Bone marrow (tissue), 2 donors: ENCODE data around the gene EIF4ENIF1.
"Not testable (repeated sequence)": the region's sequence is repeated elsewhere in the genome, so short reads cannot be mapped to it uniquely, and the experiment has no call there.

ENCODE experiments used
- DNase-seq, 2 donors: peaks; one replicate each; lab custom pipeline; 2025; lab: John Stamatoyannopoulos, UW

EIF4ENIF1 gene

GRCh38 chr22:31493355-31493754, 3.7 kb upstream of the EIF4ENIF1 start:
- not testable (repeated sequence) for DNase-seq

DNA sequence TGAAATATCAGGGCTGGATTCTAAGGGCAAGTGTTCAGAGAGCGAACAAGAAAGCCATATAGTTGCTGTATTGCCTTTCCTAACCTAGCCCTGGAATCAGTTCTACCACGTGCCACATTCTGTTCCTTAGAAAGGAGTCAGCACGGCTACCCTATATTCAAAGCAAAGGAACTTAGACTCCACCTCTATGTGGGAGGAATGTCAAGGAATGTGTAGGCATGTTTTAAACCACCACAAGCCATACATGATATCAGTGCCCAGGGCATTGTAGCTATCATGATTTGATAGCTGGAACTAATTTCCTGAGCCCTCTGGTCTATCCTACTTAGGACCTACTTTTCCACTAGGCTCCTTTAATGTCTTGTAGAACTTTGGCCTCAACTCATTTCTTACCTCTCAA, 2.5 kb upstream of the EIF4ENIF1 start:
- no peak for DNase-seq

DNA sequence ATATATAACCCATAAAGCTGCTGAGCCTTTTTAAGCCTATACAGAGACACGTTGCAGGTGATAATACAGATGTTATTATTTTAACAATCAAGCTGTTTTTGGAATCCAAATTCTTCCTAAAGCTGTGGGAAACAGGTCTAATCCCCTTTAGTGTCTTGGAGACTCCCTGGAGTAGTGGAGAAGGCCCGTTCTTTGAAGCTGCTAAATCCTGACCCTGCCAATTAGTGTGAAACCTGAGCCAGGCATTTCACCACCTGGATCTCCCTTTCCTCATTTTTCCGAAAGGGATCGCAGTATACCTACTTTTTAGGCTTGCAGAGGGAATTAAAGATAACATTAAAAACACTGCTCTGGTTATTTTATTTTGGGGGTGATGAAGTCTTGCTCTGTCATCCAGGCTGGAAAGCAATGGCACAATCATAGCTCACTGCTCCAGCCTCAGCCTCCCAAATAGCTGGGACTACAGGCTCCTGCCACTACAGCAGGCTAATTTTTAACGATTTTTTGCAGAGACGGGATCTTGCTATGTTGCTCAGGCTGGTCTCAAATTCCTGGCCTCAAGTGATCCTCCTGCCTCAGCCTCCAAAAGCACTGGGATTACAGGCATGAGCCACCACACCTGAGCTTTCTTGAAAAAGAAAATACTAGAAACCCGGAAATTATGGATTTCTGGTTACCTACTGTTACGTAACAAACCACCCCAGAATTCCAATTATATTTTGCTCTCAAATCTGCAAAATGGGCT, 1.7 kb upstream of the EIF4ENIF1 start:
- DNase-seq, result no peak

DNA sequence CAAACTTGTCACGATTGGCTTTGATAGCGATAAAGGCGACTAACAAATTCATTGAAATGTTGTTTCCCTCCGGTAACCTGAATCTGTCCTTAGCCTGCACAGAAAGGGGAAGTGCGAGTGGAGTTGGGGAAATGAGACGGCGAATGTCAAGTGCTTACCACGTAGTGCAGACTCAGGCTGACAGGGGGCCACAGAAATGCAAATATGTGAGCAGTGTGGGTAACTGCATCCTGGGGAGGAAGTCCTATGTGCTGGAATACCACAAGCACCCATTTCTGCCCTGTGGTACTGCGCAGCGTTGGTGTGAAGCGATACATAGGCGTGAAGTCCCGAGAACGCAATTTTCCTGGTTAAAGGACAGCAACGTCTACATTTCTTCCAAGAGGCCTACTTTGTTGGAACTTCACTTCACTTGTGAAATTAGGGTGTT, 869 bp upstream of the EIF4ENIF1 start:
- peak; percentile 47 to 87 for DNase-seq

DNA sequence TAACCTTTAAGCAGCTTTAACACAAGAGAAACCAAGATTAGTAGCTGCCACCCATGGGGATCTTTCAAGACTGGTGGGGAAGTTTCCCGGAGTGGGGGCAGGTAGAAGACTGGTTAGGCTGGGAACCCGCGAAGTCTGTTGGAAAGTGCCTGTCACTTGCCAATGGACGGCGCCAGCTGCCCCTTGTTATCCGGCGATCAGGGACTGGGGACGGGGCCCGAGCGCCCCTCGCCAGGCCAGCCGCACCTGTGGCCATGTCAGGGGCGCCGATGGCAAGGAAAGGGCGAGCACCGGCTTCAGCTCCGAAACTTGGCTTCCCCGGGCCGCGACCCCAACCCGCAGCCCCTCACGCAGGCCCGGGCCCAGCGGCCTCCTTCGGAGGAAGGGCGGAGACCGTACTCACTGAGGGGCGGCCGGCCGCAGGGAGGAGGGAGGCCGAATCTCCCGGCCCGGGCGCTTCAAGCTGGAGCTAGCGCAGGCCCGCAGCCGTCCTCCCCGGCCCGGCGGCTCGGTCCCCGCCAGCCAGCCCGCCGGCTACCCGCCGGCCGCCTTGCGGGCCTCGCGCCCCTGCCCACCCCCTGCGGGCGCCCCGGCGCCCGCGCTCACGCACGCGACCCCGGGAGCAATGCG, 539 bp downstream of the EIF4ENIF1 start:
- DNase-seq, result peak in 1 of 2 donors; percentile 33

GRCh38 chr22:31488346-31488883, 1.2 kb downstream of the EIF4ENIF1 start:
- DNase-seq, result no peak

GRCh38 chr22:31486951-31487350, 2.7 kb downstream of the EIF4ENIF1 start:
- DNase-seq, result no peak

DNA sequence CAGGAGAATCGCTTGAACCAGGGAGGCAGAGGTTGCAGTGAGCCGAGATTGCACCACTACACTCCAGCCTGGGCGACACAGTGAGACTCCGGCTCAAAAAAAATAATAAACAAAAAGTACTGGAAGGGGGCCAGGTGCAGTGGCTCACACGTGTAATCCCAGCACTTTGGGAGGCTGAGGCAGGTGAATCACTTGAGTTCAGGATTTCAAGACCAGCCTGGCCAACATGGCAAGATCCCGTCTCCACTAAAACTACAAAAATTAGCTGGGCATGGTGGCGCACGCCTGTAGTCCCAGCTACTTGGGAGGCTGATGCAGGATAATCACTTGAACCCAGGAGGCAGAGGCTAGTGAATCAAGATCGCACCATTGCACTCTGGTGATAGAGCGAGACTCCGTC, 3.3 kb downstream of the EIF4ENIF1 start:
- not testable (repeated sequence) for DNase-seq

GRCh38 chr22:31482470-31482869, 7.2 kb downstream of the EIF4ENIF1 start:
- not testable (repeated sequence) for DNase-seq

DNA sequence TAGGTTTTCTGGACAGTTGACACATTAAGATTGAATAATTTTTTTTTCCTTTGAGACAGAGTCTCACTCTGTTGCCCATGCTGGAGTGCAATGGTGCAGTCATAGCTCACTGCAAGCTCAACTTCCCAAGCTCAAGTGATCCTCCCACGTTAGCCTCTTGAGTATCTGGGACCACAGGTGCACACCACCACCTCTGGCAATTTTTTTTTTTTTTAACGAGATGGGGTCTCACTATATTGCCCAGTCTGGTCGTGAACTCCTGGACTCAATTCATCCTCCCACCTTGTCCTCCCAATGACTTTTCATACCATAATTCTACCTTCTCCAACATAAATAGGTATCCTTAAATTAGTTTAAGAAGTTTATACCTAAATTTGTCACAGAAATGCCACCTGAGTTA, 8.5 kb downstream of the EIF4ENIF1 start:
- no peak for DNase-seq

DNA sequence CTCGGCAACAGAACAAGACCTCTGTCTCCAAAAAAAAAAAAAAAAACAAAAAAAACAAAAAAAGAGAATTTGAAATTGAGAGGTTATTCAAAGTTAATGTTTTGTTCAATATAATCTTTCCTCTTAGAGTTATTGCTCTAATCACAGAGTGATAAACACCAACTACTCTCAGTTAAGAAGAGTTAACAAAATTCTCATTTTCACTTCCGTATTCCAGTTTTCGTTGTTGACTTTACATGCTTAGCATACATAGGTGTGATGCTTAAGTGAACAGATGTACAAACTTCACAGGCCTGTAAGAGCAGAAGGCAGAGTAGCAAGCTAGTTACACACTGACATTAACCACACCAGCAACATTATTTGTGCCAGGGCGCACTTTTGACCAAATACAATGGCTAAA, 12.3 kb downstream of the EIF4ENIF1 start:
- no peak for DNase-seq

DNA sequence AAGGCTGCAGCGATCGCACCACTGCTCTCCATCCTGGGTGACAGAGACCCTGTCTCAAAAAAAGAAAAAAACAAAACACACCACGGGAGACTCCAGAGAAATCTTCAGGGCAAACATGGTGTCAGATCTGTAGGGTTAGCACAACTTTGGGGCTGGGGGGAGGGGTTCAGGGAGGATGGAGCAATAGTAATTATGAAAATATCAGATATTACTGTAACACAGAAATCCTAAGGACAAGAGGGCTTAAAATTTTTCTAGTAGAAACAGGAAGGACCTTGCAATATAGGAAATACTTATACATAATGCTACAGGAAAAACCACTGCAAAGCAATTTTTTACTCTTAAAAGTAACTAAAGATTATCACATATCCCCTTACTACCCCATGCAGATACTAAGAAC, 13.8 kb downstream of the EIF4ENIF1 start:
- DNase-seq, result no peak

- no peak for DNase-seq
Measured at GRCh38 chr22:31474743-31475142, 14.9 kb downstream of the EIF4ENIF1 start.

DNA sequence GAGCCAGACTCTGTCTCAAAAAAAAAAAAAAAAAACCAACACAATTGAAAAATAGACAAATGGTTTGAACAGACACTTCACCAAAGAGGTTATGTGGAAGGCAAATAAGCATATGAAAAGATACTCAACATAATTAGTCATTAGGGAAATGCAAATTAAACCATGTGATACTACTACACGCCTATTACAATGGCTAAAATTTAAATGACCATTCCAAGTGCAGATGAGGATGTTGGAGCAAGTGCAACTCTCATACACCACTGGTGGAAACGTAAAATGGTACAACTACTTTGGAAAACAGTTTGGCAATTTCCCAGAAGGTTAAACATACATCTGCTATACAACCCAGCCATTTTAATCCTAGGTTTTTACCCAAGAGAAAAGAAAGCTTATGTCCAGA, 24.3 kb downstream of the EIF4ENIF1 start:
- DNase-seq, result no peak

- no peak for DNase-seq
Measured at GRCh38 chr22:31461699-31462098, 27.9 kb downstream of the EIF4ENIF1 start.

GRCh38 chr22:31451709-31452571, 37.7 kb downstream of the EIF4ENIF1 start:
- peak in 1 of 2 donors; percentile 11 for DNase-seq

DNA sequence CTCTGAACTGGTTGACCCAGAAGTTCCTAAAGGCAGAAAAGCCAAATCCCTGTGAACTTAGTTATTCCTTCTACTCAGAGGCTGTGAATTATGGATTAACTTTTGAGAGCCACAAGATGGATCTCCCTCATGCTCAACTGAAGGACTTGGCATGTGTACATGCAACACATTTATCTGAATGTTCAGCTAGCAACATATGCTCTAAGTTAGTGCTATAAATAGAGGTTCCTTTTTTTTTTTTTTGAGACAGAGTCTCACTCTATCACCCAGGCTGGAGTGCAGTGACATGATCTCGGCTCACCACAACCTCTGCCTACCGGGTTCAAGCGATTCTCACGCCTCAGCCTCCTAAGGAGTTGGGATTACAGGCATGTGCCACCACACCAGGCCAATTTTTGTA, 40.1 kb downstream of the EIF4ENIF1 start:
- no peak for DNase-seq

DNA sequence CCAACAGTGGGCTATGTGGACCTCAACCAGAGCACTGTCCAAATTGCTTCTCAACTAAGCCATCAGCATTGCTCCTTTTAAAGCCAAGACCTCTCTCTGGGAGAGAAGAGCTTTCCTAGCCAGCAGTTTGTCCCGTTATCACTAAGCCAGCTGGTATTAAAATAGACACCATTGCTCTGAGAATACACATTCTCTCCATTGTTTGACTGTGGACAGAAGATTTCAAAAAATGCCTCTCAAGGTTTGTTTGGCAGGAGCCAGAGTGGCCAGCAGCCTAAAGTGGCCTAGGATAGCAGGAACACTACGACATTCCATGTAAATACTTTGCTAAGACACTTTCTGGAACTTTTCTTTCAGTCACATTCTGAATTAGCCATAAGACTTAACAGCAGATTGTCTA, 41.3 kb downstream of the EIF4ENIF1 start:
- DNase-seq, result no peak

DNA sequence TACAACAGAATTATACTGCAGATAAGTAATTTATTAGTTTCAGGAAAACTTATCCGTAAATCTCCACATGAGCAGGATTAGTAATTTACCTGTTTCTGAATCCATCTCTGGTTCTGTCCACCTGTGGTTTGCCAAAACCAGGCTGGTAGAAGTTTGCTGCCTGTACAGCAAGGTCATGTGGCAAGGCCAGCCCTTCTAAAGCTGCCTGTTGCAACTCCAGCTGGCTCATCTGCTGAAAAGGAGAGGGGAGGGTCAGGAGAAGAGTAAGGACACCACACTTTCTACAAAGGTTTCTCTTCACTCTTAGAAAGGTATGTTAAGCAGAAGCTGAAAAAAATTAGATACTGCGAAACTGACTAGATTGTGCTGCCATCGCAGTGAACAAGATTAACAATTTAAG, 42.3 kb downstream of the EIF4ENIF1 start:
- no peak for DNase-seq

DNA sequence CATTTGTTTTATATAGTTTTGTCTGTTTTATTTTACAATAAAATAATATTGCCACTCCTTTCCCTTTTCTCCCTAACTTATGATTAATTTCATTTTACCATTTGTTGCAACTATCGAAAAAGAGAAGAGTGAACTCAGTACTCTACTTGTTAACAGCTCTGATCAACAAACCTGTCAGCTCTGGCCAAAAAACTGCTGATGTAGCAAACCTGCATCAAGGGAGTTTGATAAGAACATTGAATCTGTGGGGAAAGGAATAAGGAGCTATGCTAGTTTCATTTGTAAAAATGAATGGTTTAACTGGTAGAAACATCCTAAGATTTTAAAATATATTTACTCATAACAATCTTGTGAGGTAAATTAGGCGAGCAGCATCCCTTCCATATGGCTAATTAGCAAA, 42.9 kb downstream of the EIF4ENIF1 start:
- DNase-seq, result no peak

DNA sequence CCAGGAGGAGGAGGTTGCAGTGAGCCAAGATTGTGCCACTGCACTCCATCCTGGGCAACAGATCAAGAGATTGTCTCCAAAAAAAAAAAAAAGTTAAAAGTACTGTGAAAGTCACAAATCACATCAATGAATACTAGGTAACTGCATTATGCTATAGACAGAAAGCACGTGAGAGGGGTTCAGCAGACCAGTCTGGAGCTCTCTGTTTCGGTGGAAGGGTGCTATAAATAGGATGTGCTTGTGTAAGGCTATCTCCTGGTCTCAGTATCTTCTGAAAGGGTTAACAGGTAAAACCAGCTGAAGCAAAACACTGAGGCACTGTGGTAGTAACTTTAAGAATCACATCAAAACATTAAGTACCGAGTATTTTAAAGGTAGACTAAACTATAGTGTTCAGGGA, 43.4 kb downstream of the EIF4ENIF1 start:
- no peak for DNase-seq

DNA sequence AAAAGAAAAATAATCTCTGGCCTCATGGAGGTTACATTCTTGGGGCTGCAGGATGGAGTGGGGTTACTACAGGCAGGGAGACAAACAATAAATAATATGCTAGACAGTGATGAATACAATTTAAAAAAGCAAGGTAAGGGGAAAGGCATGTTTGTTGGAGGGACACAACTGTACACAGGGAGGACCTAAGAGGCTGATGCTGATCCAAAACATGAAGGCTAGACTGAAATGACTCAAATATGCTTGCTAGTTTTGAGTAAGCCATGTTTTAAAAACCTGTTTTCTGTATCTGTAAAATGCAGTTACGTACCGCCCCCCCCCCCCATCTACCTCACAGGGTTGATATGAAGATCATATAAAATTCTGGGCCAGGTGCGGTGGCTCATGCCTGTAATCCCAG, 44.0 kb downstream of the EIF4ENIF1 start:
- DNase-seq, result no peak

DNA sequence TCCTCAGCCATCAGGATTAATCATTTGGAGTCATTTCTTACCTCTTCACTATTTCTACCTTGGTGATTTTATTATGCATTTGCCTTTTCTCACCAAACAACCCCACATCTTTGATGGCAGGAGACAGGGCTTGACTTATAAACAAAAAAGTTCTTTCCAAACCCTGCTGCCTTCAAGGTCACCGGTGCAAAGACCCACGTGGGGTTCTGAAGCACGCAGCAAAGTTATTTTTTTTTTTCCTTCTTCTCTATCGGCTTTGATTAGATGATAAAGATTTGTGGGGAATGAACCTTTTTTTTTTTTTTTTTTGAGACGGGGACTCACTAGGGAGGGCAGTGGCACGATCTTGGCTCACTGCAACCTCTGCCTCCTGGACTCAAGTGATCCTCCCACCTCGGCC, 46.1 kb downstream of the EIF4ENIF1 start:
- no peak for DNase-seq
